HG03039 (cell line): Measurements from ENCODE around the gene DLGAP4.

Experiments
- ATAC-seq: cut with Tn5 transposase; IDR thresholded peaks from one replicate; pipeline ENCODE4 v1.9.1; 2021; ENCODE audit warnings: mild to moderate bottlenecking, moderate library complexity; ENCODE audit not compliant: unreplicated experiment

Gene DLGAP4

DNA sequence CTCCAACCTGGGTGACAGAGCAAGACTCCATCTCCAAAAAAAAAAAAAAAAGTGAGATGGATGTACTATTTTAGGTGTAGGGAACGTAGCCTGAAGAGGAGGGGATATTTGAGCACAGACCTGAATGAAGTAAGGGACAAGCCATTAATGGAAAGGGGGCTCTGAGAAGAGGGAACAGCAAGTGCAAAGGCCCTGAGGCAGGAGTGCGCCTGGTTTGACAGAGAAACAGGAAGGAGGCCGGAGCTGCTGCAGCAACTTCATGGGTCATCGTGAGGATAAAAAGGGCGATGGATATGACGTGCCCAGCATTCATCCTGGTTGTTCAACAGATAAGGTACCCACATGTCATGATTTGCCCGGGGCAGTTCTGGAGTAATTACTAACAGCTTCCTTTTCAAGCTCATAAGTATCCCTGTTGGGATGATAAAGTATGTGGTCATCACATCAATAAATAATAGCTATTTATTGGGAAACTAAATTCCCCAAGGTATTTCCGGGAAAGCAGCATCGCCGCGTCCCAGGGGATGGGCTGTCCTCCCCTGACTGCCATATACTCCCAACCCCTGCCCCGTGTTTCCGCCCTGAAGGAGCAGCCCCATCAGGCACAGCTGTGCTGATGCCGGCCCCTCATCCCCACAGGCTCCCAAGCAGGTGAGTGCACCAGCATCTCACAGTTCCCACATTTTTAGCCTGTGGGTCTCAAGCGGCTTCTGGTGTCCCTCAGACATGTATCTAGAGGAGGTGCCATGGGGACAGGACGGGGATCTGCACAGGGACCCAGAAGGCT, 43.4 kb downstream of the DLGAP4 start:
- no peak for ATAC-seq

DNA sequence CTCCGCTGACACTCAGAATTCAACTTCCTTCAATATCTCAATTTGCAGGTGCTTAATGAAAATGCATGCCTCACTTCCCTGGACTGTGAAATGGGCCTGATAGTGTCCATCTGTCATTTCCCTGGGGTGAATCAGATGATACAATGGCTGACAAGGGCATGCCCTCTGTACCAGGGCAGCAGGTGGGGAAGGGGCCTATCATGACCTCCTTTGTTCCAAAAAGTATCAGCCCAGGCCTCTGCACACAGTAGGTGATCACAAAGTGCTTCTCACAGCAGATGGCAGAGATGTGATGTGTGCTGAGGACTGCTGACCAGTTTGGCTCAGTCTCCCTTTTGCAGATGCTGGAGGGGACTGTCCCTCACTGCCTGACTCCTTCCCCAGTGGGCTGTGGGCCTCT, 44.3 kb downstream of the DLGAP4 start:
- ATAC-seq, result no peak

DNA sequence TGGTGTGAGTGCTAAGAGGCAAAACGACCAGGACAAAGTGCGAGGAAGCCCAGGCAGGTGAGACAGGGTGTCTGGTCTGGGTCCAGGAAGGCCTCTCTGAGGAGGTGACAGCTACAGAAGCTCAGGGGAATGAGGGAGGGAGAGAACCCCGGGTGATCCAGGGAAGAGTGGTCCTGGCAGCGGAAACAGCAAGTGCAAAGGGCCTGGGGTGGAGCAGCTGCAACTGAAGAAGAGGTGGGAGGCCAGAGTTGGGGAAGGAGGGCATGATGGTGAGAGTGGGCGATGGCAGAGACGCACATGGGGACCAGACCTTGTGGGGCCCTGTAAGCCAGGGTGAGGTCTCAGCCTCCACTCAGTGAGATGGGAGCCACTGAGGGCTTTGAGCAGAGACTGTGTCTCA, 45.8 kb downstream of the DLGAP4 start:
- ATAC-seq, result no peak

DNA sequence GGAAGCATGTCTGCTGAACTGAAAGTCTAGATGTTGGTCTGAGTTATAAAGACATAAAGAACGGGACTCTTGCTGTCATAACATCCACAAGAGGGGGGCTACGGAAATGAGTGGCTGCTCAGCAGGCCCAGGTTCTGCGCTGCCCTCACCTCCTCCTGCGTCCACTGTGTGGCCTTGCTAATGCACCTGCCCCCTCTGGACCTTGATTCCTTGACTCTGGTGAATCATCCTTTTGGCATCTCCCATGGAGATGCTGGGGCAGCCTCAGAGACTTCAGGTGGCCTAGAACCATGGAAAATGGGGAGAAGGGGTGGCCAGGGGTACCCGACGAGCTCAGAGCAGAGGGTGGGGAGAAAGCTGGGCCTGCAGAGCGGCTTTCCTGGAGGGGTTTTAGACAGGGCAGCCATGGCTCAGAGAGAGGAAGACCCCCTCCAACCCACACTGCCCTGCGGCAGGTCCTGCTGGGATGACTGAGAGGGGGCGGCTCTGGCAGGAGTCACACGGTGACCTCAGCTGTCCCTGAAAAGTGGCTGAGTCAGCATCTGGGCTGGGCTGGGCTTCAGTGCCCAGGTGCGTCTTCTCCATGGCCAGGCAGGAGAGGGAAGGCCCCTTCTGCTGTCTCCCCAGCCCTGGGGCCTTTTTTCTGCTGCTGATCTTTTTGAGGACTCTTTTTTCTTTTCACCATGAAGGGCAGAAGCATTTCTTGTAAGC, 46.9 kb downstream of the DLGAP4 start:
- ATAC-seq, result no peak

DNA sequence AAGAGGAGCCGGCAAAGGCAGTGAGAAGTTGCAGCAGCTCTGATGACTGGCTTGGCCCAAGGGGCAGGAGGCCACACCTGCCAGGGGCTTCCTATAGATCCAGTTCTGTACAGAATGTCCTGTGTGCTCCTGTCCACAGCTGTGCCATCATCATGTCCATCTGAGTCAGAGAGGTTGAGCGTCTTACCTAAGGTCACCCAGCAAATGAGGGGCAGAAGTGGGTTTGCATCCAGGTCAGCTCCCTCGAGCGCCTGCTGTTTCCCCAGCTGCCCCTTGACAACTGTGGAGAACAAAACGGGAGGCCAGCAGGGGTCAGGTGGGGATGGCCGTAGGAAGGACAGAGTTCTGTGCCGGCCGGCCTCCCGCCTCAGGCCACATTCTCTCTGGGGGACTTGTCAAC, 47.6 kb downstream of the DLGAP4 start:
- ATAC-seq, result no peak

DNA sequence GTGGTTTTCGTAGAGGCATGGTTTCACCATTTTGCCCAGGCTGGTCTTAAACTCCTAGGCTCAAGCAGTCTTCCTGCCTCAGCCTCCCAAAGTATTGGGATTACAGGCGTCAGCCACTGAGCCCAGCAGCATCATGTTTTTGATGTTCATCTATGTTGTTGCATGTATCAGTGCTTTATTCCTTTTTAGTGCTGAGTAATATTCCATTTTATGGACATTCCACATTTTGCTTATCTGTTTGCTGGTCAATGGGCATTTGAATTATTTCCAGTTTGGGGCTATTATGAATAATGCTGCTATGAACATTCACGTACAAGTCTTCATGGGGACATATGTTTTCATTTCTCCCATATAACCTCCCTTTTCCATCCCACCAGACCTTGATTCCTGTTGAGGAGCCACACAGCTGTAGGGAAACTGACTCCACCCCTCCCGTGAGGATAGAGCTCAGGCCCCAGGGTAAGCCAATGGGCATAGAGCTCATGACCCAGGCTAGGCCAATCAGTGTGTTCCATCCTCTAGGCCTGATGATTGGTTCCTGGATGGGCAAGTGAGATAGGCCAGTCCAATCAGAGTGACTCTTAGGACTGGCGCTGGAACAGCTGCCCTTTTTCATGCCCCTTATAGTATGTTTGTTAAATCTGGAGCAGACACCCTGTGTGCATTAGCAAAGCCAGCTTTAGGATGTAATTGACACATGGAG, 49.5 kb downstream of the DLGAP4 start:
- no peak for ATAC-seq

DNA sequence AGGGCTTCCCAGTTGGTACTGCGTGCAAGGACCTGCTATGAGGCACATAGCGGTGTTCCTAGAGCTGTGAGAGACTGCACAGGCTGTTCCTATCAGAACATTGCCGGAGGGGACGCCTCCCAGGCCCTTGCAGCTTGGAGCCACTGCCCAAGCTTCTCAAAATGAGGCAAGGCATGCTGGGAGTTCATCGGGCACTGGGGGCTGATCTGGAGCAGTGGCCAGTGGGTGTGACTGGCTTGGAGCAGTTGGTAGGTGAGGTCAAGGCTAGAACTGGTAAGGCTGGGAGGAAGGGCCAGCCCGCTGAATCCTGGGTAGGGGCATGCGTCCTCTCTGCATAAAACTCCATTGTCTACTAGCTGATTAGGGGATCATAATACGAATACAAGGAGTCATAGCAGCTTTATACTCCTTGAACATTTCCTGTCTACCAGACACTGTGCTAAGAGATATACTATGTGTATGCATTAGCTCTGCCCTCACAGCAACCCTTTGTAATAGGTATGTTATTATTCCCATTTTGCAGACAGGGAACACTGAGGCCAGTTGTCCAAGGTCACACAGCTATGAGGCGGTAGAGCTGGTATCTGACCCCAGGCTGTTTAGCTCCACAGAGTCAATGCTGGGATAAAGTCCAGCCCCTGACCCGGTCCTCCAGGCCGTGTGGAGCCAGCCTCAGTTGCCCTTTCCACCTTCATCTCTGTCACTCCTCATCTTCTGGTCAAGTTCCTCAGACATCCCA, 53.7 kb downstream of the DLGAP4 start:
- ATAC-seq, result no peak

DNA sequence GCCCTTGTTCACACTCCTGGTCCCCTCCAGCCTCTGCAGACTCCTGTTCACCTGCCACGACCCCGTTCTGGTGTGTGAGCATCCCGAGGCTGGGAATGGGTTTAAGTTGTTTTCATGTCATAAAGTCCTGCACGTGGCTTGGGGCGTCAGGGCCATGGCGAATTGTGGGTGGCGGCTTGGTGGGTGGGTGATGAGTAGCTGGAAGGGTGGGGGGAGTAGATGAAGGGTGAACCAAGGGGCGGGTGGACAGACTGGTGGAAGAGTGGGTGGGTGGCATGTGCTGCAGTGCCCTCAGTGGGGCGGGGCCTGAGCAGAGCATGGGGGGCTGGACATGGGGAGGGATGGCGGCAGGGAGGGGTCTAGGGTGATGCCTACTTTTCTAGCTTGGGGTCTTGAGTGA, 54.3 kb downstream of the DLGAP4 start:
- ATAC-seq, result no peak

DNA sequence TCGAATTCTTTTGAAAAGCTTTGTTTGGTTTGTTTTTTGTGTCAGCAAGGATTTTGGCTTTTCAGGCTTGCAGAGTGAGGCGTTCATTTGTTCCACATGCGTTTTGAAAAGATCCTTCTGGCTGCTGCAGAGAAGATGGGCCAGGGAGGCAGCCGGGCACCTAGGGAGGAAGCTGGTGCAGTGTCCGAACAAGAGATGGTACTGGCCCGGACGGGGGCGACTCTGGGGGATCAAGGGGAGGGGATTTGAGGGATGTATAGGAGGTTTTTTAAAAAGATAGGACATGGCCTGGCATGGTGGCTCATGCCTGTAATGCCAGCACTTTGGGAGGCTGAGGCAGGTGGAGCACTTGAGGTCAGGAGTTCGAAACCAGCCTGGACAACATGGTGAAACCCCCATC, 55.3 kb downstream of the DLGAP4 start:
- no peak for ATAC-seq

DNA sequence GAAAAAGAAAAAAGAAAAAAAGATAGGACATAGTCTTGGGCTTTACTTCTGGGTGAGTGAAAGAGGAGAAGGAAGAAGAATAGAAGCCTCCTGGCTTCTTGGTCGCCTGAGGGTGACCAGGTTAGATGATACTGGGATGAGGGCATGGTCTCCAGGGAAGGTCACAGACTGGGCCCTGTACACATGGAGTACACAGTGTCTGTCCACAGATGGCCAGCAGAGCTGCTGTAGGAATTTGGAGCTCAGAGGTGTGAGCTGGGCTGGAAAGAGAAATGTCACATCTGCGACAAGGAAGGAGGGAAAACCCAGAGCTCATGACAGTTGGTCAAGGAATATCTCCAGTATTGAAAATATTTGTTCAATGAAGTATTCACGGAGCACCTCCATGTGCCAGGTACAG, 56.1 kb downstream of the DLGAP4 start:
- no peak for ATAC-seq

DNA sequence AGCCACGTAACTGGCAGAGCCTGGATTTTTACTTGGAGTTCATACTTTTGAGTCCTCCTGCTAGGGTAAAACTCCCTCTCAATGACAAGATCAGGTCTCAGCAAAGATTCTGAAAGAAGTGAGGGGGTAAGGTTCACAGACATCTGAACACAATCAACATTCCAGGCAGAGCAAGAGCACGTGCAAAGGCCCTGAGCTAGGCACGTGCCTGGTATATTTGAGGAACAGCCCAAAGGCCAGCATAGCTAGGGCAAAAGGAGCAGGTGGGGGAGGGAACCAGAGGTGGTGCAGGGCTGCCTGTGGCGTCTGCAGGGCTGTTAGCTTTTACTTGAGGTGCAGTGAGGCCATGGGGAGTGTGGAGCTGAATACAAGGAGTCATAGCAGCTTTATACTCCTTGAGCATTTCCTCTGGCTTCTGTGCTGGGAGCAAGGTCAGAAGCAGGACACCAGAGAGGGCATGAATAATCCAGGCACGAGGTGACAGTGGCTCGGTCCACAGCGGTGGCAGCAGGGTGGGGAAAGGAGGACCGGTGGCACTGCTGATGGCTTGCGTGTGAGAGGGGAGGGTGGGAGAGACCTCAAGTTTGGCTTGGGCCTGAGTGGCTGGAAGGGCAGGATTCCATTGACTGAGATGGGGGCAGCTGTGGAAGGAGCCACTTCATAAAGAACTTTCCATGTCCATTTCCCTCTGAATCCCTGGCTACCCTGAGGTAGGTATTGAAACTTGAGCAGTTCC, 57.0 kb downstream of the DLGAP4 start:
- no peak for ATAC-seq

DNA sequence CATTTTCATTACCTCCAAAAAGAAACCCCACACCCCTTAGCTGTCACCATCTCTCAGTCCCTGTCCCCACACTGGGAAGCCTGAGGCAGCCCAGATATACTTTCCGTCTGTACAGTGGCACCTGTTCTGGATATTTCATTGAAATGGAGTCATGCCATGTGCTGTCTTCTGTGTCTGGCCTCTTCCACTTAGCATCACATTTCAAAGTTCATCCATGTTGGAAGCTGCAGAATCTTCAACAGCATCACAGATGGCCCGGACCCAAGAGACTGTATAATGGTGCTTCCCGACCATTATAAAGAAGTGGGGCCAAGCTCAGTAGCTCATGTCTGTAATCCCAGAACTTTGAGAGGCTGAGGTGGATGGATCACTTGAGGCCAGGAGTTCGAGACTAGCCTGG, 58.4 kb downstream of the DLGAP4 start:
- no peak for ATAC-seq

DNA sequence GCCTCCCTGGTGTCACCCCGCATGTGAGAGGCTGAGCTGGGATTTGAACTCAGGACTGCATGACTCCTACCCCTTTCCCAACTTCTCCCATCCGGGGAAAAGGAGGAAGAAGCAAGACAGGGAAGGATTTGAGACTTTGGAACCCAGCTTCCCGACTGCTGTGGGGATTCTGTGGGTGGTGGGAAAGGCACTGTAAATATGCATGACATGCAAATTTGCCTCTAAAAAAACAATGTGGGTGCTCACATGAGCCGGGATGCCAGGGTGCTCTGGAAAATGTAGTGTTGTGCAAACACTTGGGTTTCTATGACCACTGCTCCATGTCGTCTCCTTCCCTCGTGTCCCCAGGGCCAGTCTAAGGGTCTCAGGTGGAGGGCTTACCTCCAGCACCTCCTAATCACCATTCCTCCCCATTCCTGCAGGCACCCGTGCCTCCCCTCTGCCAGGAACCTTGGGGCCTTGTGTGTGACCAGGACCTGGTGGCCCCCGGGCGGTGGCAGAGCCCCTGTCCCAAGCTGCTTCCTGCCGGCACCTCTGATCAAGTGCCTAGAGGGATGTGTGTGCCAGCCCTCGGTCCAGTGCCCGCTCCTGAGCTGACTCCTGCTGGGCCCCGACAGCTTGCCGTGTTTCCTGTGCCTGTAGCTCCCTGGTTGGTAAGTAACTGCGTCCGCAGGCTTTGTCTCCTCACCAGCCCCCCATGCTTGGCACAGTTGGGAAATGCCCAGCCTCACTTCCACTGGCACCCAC, 60.7 kb downstream of the DLGAP4 start:
- no peak for ATAC-seq

DNA sequence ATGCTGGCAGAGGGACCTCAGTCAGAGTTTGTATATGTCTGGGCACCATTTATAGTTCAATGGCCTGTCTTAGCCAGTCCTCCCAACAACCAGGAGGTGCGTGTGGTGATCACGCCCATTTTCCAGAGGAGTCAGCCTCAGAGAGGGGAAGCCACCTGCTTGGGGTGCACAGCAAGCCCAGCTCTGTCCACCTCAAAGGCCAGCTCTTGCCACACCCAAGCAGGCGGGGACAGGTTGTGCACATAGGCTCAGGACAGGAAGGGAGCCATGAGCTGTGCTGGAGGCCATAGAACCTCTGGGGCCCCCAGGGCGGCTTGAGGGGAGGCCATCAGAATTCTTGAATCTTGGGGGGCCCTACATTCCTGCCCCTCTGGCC, 61.2 kb downstream of the DLGAP4 start:
- ATAC-seq, result no peak

DNA sequence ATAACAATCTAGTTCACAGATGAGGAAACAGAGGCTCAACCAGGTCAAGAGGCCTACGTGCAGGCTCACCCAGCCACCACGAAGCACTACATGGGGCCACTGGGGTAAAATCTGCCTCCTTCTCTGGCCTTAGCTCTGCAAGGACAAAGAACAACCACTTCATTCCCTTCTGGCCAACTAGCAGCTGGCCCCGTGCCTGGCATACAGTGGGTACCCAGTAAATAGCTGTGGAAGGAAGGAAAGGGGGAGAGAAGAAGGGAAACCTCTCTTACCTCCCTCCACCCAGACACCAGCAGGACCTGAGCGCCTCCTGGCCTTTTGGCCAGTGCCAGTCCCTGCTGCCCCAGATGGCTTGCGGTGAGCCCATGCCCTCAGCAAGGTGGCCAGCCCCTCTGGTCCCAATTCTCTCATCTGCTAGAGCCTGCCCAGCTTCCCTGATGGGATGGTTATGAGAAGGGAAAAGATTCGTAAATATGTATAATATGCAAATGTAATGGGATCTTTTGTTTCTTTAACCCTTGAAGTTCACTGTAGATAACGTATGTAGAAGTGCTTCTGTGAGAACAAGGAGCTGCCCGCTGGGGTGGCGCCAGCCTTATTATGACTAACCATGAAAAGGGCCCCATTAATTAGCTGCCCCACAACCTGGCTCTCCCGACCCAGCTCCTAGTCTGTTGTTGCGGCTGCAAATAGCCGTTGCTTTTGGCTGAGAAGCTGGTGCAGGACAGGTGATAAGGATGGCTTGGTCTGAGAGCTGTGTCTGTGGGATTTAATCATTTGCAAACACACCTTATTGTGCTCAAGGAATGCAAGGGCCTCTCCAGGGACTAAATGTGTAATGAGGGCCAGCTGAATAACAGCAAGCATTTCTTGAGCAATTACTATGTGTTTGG, 62.0 kb downstream of the DLGAP4 start:
- ATAC-seq, result no peak

DNA sequence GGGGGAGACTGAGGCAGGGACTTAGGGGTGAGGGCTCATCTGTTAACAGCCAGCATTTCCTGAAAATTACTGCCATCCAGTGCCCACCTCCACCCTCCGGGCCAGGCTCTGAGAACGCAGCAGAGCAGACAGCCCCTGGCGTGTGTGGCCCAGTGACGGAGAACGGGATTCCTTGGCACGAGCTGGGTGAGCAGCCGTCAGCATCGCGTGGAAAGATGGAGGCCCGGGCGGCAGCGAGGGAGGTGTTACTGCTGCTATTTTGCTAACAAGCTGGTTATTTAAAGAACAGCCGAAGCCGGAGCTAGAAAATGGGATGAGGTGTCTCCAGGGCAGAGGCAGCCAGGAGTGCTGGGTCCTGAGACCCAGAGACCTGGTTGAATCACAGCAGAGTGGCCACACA, 62.7 kb downstream of the DLGAP4 start:
- ATAC-seq, result no peak

DNA sequence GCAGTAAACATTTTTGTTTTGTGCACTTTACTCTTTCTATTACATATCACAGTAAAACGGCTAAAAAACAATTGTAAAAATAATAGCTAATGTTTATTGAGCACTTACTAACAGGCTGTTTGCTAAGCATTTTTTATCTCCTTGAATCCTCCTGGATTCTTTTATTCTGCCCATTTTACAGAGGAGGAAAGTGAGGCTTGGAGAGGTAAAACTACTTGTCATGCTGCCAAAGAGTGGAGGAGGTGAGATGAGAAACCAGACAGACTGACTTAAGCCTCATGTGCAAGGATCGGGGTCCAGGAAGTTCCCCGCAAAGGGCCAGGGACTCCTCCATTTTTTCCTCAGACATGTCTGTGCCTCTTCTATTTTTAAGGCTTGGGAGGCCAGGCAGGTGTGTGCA, 63.6 kb downstream of the DLGAP4 start:
- no peak for ATAC-seq

DNA sequence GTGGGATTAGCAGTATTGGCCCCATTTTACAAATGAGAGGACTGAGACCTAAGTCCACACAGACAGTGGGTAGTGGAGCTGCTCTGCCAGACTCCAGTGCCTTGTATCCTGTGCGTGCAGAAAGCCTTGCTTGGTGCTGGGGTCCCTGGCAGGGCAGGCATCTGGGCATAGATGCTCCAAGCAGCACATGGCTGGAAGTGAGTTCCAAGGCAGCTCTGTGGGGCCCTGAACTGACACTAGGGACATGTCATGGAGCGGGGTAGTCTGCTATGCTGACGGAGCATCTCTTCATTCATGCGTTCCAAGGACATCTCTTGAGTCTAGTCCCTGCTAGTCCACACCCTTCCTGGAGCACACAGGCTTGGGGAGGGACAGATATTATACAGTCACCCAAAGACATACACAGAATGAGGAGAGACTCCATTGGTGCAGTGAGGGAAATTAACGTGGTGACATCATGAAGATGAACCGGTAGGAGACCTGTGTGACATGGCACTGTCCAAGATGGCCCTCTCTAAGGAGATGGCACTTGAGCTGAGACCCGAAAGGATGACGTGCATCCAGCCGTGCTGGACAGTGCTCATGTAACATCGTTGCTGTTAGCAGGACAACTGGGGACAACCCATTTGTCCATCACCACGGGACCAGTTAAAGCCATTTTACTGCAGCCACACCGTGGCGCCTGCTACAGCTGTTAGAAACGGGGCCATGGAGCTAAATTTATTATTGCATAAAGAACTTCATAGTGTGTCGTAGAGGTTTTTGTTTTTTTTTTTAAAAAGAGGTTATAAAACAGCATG, 65.1 kb downstream of the DLGAP4 start:
- no peak for ATAC-seq
